Measurements from ENCODE around the gene PKD2L1.

The PKD2L1 gene

DNA sequence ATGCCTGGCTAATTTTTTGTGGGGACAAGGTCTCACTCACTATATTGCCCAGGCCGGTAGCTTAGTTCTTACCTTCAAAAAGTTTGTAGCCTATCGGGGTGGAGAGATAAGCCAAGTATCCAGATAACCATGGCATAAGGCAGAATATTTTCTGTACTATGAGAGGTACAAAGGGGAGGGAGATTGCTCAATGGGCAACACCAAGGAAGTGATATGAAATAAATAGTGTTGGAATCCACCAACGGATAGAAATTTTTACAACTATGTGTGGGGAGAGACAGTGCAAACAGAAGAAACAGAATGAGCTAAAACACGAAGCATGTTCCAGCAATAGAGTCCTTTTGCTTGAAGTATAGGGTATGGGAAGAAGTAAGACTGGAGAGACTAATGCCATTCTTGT, 25.1 kb upstream of the PKD2L1 start:
- DNase-seq: no peak

- DNase-seq: no peak
These were observed 23.9 kb upstream of the PKD2L1 start for GRCh38 chr10:100353770-100354485.

- no peak for DNase-seq
These were observed 21.0 kb upstream of the PKD2L1 start for GRCh38 chr10:100350914-100351485.

DNA sequence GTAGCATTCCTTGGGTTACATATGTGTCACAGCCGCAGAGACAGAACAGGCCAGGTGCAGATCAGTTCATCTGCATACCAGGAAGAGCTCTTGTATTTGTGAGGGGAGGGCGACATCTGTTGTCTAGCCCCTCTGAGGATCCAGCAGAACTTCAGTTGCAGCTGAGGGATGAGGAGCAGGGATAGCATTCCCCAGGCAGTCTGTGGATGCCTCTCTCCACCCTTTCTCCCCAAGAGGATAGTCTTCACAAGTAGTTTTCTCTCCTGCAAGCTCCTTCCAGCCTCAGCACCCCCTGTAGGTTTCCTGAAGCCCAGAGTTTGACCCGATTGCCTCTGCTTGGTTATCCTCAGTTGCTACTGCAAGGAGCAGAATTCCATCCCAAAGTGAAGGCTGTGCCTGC, 19.6 kb upstream of the PKD2L1 start:
- no peak for DNase-seq

DNA sequence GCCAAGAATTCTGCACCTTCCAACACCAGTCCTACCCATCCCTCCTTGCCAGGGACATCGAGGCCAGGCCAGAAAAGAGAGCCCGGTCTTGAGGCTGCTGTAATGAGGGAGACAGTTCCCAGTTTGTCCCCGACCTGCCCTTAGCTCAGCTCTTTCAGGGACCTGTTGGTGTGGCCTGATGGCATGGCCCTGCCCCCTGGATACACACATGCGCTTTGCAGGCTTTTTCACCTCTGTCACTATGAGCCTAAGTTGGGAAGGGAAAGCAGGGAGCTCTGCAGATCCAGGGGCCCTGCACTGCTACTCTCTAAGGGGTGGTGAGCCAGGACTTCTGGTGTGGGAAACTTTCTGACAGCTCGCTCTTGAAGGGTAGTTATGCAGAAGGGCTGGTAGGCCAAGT, 19.1 kb upstream of the PKD2L1 start:
- no peak for DNase-seq

DNA sequence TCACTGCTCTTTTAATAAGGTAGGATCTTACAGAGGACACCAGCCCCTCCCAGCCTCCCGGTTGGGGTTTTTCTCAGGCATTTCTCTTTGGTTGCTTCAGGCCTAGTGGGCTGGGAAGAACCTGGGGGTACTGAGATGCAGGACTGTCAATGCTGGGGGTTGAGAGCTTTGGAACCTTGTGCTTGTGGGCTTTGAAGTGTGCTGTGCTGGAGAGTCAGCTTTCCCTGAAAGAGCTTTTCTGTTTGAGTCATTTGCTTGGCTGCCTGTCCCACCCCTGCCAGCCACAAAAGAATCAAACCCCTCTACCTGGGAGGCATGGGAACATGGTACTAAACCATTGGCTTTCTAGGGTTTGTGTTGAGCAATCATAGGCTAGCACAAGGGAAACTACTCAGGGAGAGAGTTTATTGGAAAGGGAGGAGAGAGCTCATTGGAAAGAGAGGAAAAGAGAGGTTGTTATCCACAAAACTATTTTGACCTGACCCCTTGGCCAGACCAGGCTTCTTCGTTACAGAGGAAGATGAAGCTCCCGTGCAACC, 18.4 kb upstream of the PKD2L1 start:
- DNase-seq: no peak

- DNase-seq: no peak
These were observed 17.7 kb upstream of the PKD2L1 start for GRCh38 chr10:100347568-100348195.

GRCh38 chr10:100346765-100347567, 16.9 kb upstream of the PKD2L1 start, which contains the start of gene SCD:
TSS of gene SCD (plus strand) at chr10:100347233. CDS start at chr10:100347505, 272 bp downstream.
- peak; percentile 86 for DNase-seq

DNA sequence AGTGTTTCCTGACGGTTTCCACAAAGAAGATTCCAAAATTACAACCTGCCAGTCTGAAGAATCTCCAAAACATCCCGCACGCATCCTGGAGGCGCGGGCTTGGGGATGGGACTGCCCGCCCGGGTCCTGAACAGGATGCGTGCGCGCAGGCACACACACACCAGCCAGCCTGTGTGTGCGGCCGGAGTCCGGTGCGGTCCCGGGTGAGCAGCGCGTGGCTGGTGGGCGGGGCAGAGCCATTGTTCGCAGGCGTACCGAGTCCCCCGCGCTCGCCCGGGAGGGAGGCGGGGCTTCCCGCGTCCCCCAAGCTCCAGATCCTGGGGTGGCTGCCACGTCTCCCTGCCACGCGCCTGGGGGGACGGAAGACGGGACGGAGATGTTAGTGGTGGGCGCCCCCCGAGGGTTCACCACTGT, 16.3 kb upstream of the PKD2L1 start:
- peak; percentile 53 for DNase-seq

DNA sequence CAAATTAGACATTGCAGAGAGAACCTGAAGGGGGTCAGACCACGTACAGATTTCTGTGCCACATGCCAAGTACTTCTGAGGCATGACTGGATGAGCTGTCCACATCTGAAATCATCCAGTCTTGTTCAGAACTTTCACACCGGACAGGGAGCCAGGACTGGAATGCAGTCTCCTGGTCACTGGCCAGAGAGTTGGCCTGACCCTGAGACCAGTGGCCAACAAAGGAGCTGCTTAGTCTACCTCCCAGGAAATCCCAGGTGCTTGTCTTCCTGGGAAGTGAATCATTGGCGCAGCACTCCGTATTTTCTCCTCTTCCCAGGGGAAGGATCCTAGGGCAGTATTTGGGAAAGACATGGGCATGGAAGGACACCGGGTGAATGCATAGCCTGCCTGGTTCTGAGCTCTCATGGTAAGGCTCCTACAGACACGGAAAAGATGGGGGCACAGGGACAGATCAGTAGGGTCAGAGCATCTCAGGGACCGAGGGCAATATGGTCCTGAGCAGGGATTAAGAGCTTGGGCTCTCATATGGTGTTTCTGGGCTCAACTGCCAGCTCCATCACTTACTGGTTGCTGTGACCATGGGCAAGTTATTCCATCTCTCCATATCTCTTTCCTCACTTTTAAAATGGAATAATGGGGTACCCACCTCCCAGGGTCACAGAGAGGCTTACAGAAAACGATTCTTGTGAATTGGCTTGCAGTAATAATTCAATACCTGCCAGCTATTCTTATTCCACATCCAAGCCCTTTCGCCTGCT, 15.7 kb upstream of the PKD2L1 start:
- DNase-seq: no peak

DNA sequence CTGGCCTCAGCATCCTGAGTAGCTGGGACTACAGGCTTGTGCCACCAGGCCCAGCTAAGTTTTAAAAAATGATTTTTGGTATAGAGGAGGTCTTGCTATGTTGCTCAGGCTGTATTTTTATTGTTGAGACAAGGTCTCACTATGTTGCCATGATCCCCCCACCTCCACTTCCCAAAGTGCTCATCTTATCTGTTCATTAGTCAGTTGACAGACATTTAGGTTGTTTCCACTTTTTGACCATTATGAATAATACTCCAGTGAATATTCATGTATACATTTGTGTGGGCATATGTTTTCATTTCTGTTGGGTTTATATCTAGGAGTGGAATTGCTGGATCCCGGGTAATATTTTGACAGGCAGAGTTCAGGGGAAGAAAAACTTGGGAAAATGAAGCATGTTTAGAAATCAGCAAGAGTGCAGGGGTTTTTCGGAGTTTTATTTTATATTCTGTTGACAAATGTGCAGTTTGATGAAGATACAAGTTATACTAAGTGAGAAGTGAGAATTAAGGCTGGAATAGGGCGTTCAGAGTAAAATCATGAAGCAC, 14.3 kb upstream of the PKD2L1 start:
- no peak for DNase-seq

DNA sequence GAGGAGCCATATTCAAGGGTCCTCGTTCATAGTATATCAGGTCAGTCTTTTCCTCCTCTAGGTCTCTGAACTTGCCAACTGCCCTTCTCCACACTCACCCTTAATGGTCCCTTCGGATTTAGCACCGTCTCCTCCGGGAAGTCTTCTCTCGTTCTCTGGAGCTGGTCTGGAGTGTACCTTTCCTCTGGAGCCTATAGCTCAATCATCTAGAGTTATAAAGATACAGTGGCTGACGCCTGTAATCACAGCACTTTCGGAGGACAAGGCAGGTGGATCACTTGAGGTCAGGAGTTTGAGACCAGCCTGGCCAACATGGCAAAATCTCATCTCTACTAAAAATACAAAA, 12.6 kb upstream of the PKD2L1 start:
- no peak for DNase-seq

DNA sequence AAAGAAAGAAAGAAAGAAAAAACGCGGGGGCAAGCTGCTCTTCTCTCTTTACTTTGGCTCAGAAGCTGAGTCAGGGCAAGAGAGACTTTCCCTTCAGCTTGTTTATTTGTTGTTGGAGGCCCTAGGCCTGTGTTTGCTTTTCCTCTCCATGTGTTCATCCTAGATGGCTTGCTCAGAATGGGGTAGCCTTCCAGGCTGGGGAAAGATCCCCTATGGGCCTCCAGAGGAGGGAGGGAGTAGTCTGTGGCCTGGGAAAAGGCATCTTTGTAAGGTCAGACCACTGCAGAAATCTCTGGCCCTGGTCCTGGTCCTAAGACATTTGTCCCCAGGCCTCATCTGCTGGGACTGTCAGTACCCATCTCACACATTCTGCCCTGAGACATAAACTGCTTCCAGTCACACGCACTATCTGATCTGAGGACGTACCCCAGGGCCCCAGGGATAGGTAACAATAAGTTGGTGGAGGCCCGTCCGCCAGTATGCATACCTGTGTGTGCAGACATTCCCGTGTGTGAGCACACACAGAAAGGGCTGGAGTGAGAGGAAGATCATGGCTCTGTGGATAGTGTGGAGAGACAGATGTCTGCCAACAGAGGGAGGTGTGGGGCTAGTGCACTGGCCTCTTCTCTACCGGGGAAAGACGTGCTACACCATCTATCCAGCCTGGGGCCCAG, 12.1 kb upstream of the PKD2L1 start:
- DNase-seq: peak; percentile 88

DNA sequence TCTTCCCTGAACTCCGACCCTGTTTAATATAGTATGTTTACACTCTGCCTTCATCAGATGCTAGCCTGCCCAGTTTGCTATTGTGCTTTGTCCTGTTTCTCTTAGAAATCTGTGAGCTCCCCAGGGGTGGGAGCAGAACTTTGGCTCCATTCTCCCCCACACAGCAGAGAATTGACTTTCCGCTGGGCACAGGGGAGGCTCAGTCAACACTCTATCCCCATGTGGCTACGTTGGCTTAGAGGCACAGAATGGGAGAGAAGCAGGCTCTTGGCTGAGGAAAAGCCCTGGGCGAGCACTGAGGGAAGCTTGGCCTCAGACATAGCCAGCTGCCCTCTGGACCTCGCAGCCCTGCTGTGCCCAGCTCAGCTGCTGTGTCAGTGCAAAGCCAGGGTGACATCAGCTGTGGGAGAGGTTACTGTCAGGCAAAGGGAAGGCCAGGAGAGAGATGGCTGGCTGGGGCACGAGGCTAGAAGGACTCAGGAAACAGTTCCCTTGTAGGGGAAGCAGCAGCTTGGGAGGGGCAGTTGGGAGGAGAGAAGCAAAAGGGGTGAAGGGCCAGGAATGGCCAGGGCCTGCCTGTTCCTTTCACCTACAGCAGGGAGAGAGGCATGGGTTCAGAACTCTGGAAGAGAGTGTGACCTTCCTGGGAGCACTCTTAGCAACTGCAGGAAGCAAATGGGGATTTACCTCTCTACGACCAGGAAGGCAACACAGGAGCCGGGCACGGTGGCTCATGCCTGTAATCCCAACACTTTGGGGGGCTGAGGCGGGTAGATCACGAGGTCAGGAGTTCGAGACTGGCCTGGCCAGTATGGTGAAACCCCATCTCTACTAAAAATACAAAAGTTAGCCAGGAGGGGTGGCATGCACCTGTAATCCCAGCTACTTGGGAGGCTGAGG, 11.2 kb upstream of the PKD2L1 start:
- DNase-seq: no peak

- DNase-seq: no peak
These were observed 9.2 kb upstream of the PKD2L1 start for GRCh38 chr10:100339236-100339635.

- DNase-seq: peak; percentile 53
These were observed 8.5 kb upstream of the PKD2L1 start for GRCh38 chr10:100338434-100339036.

DNA sequence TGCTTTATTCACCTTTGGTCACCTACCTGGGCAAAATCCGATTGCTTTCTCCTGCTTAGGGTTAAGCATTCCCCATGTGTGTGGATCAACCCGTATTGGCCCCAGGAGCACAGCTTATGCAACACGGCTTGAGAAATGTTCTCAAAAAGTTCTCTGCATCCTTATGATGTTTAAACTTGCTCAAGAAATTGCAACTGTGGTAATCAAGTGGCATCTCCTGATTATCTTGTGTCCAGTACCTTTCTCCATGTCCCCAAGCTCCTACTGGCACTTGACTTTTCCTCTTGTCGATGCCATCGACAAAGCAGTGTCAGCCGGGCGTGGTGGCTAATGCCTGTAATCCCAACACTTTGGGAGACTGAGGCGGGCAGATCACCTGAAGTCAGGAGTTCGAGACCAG, 4.7 kb upstream of the PKD2L1 start:
- no peak for DNase-seq

DNA sequence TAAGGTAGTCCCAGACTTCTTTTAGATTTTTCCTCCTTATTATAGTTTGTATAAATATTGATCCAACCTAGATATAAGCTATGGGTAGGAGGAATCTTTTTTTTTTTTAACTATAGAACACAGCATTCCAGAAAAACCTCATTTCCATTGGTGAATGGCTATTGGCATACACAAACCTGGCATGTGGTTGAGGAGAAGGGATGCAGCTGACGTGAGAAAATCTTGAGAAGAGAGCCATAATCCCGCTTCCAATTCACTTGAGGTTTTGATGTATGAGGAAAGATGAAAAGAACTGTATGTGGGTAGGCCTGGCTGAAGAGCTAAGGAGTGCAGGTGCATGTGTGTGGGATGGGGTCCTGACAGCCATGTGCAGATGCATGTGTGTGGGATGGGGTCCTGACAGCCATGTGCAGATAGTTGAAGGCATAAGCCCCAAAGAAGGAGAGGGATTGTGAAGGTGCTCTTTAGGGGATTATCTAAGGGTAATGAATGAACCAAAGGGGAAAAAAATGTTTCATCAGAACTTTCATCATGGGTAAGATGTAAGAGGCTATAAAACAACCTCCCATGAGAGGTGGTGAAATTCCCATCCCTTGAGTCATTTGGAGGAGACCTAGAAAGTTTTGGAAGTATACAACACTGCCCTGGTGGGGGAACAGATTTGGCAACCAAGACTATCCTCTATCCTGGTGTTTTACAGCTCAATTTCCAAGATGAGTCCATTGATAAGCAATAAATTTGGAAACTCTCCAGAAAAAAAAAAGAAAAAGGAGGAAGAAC, 3.8 kb upstream of the PKD2L1 start:
- DNase-seq: no peak

GRCh38 chr10:100333106-100333505, 3.1 kb upstream of the PKD2L1 start:
- DNase-seq: no peak

Measured in 8988T (cell line).